ENCODE data around the gene SUGT1.

GRCh38 chr13:52743569-52743968 is 90.9 kb downstream of the SUGT1 start:
- TF ChIP-seq, protein P1, sequence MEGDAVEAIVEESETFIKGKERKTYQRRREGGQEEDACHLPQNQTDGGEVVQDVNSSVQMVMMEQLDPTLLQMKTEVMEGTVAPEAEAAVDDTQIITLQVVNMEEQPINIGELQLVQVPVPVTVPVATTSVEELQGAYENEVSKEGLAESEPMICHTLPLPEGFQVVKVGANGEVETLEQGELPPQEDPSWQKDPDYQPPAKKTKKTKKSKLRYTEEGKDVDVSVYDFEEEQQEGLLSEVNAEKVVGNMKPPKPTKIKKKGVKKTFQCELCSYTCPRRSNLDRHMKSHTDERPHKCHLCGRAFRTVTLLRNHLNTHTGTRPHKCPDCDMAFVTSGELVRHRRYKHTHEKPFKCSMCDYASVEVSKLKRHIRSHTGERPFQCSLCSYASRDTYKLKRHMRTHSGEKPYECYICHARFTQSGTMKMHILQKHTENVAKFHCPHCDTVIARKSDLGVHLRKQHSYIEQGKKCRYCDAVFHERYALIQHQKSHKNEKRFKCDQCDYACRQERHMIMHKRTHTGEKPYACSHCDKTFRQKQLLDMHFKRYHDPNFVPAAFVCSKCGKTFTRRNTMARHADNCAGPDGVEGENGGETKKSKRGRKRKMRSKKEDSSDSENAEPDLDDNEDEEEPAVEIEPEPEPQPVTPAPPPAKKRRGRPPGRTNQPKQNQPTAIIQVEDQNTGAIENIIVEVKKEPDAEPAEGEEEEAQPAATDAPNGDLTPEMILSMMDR (IDR thresholded peaks at IDR 0.05), result no peak
- TF ChIP-seq POLR2A (IDR thresholded peaks at IDR 0.05), result no peak
